ENCODE measurements around the gene NRXN3.

NRXN3 gene

DNA sequence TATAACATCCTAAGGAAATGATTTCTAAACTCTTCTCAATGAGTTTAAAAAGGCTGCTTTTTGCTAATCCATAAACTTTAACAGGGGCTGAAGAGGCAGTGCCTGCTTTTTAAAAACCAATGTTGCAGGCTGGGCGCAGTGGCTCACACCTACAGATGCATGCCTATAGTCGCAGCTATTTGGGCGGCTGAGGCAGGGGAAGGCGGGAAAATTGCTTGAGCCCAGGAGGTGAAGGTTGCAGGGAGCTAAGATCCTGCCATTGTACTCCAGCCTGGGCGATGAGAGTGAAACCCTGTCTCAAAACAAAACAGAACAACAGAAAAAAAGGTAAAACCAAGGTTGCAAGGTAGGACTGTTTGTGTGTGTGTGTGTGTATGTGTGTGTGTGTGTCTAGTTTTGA is 1509.9 kb downstream of the NRXN3 start:
- TF ChIP-seq ZFHX2 (tag by site-specific recombination; conservative IDR thresholded peaks at IDR 0.05) (no peak), ZNF830 (tag by site-specific recombination; IDR thresholded peaks at IDR 0.05; ENCODE audit: low read depth) (no peak), ZBTB6 (tag by site-specific recombination; IDR thresholded peaks at IDR 0.05) (no peak), ZNF530 (tag by site-specific recombination; IDR thresholded peaks at IDR 0.05; ENCODE audit: low read depth) (no peak)
- TF ChIP-seq, protein P1, sequence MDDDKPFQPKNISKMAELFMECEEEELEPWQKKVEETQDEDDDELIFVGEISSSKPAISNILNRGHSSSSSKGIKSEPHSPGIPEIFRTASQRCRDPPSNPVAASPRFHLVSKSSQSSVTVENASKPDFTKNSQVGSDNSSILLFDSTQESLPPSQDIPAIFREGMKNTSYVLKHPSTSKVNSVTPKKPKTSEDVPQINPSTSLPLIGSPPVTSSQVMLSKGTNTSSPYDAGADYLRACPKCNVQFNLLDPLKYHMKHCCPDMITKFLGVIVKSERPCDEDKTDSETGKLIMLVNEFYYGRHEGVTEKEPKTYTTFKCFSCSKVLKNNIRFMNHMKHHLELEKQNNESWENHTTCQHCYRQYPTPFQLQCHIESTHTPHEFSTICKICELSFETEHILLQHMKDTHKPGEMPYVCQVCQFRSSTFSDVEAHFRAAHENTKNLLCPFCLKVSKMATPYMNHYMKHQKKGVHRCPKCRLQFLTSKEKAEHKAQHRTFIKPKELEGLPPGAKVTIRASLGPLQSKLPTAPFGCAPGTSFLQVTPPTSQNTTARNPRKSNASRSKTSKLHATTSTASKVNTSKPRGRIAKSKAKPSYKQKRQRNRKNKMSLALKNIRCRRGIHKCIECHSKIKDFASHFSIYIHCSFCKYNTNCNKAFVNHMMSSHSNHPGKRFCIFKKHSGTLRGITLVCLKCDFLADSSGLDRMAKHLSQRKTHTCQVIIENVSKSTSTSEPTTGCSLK (tag by site-specific recombination; IDR thresholded peaks at IDR 0.05) = no peak
- no peaks in the 10 kb centered on the region for H3K4me1 ChIP-seq (ENCODE audit: control insufficient read depth, insufficient read depth, low read length)
- H3K9me3 ChIP-seq (ENCODE audit: control insufficient read depth, insufficient read depth, low read depth, low read length) = no peaks in the 10 kb centered on the region
- POLR2A ChIA-PET = no interaction called here
- no peaks in the 10 kb centered on the region for H3K36me3 ChIP-seq (ENCODE audit: control insufficient read depth in 2 of 2, insufficient read depth in 1 of 2, low read length in 2 of 2)
- H3K4me3 ChIP-seq (ENCODE audit: low read depth, low read length) = no peak overlapping the region
- CTCF ChIA-PET = no interaction called here
- no peak overlapping the region for H3K27ac ChIP-seq (ENCODE audit: extremely low read depth, low read depth, low read length)

- no peaks in the 10 kb centered on the region for H3K36me3 ChIP-seq (ENCODE audit: control insufficient read depth in 2 of 2, insufficient read depth in 1 of 2, low read length in 2 of 2)
- ChIA-PET CTCF (interaction anchor here (0.7 kb wide), 1 partner anchor 19 kb away, joined by 3 read pairs; no protein-coding TSS in a partner anchor), POLR2A (no interaction called here)
- no peaks in the 10 kb centered on the region for H3K4me1 ChIP-seq (ENCODE audit: control insufficient read depth, insufficient read depth, low read length)
- H3K4me3 ChIP-seq (ENCODE audit: low read depth, low read length) = no peak overlapping the region
- no peak overlapping the region for H3K27ac ChIP-seq (ENCODE audit: extremely low read depth, low read depth, low read length)
- H3K9me3 ChIP-seq (ENCODE audit: control insufficient read depth, insufficient read depth, low read depth, low read length) = no peaks in the 10 kb centered on the region
- TF ChIP-seq ZNF449 (tag by site-specific recombination; IDR thresholded peaks at IDR 0.05) (no peak), ZNF600 (tag by site-specific recombination; IDR thresholded peaks at IDR 0.05) (no peak), EGR2 (tag by site-specific recombination; IDR thresholded peaks at IDR 0.05; ENCODE audit: low read depth) (no peak), HIC1 (tag by site-specific recombination; IDR thresholded peaks at IDR 0.05) (no peak), HOXD13 (CRISPR knock-in tag; IDR thresholded peaks at IDR 0.05; ENCODE audit: borderline replicate concordance) (no peak), ZEB2 (tag by site-specific recombination; IDR thresholded peaks at IDR 0.05) (no peak), ZNF692 (tag by site-specific recombination; IDR thresholded peaks at IDR 0.05) (no peak), SP3 (tag by site-specific recombination; IDR thresholded peaks at IDR 0.05) (no peak), ZXDB (tag by site-specific recombination; IDR thresholded peaks at IDR 0.05) (no peak), HOXC10 (CRISPR knock-in tag; IDR thresholded peaks at IDR 0.05) (no peak), ELK4 (IDR thresholded peaks at IDR 0.05; ENCODE audit: borderline replicate concordance, low read depth, low read length) (no peak), ZBTB10 (tag by site-specific recombination; IDR thresholded peaks at IDR 0.05) (no peak), ZNF311 (tag by site-specific recombination; IDR thresholded peaks at IDR 0.05; ENCODE audit: borderline replicate concordance) (no peak)
- TF ChIP-seq, protein P2, sequence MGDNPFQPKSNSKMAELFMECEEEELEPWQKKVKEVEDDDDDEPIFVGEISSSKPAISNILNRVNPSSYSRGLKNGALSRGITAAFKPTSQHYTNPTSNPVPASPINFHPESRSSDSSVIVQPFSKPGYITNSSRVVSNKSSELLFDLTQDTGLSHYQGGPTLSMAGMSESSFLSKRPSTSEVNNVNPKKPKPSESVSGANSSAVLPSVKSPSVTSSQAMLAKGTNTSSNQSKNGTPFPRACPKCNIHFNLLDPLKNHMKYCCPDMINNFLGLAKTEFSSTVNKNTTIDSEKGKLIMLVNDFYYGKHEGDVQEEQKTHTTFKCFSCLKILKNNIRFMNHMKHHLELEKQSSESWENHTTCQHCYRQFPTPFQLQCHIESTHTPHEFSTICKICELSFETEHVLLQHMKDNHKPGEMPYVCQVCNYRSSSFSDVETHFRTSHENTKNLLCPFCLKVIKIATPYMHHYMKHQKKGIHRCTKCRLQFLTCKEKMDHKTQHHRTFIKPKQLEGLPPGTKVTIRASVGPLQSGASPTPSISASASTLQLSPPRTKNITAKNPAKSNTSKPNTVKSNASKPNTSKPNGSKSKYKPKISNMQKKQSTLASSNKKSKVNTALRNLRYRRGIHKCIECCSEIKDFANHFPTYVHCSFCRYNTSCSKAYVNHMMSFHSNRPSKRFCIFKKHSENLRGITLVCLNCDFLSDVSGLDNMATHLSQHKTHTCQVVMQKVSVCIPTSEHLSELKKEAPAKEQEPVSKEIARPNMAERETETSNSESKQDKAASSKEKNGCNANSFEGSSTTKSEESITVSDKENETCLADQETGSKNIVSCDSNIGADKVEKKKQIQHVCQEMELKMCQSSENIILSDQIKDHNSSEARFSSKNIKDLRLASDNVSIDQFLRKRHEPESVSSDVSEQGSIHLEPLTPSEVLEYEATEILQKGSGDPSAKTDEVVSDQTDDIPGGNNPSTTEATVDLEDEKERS (tag by site-specific recombination; IDR thresholded peaks at IDR 0.05) = no peak
Measured at GRCh38 chr14:79686196-79686595, 1516.0 kb downstream of the NRXN3 start.
